Subcutaneous preadipocyte (primary cell): ENCODE measurements around the gene ANGPTL2. TPM values are rescaled to one million over a fixed set of nuclear protein-coding genes. Genes with fewer than 3 reads are reported as not detected.

Source experiments
- total RNA-seq: library from RNA; depleted of rRNA; stranded (reverse); fragments of >200 nt; gene quantifications from 2 replicates; pipeline ENCODE4 v1.2.3, GENCODE V29; 2012

The ANGPTL2 gene
- 19.9 and 27.6 TPM in 2 replicates for total RNA-seq

GRCh38 chr9:127122176-127123063, at the start of gene ANGPTL2:
TSS of gene ANGPTL2 (minus strand) at chr9:127122635. CDS start at chr9:127108731, 13,904 bp downstream.

Other genes starting within 250 kb of the ANGPTL2 start
- 2.0 and 3.3 TPM in 2 replicates for gene RALGPS1, start 207.9 kb downstream of the ANGPTL2 start, total RNA-seq
- gene GARNL3, start 142.1 kb upstream of the ANGPTL2 start, total RNA-seq, result 1.1 and 1.8 TPM in 2 replicates